NAMALWA (cell line): ENCODE measurements around the gene GULP1.
"Not testable (repeated sequence)": the region's sequence is repeated elsewhere in the genome, so short reads cannot be mapped to it uniquely, and the experiment has no call there.

Experiments used
- DNase-seq: peaks from one replicate; pipeline ENCODE4 v3.0.0-alpha.2; 2015; ENCODE audit warnings: low spot score

GULP1 gene

GRCh38 chr2:188416367-188416766 is 124.7 kb downstream of the GULP1 start:
- DNase-seq, result no peak

GRCh38 chr2:188422726-188423125 is 131.1 kb downstream of the GULP1 start:
- no peak for DNase-seq

DNA sequence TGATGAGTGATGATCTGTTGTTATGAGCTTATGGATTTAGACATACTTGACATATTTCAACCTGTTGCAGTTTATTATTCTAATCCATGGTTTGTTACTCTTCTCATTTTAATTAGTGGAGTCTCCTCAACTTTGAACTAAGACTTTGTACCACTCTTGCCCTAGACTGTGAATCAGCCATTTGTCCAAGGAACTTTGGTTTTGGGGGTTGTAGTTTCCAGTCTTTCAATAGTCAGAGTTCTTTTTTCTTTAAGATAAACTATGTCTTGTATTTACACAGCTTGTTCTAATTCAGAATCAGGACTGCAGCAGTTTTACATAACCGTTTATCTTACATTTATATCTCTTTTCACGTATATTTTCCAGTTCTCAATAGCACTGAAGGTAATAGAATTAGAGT is 133.6 kb downstream of the GULP1 start:
- DNase-seq, result no peak

DNA sequence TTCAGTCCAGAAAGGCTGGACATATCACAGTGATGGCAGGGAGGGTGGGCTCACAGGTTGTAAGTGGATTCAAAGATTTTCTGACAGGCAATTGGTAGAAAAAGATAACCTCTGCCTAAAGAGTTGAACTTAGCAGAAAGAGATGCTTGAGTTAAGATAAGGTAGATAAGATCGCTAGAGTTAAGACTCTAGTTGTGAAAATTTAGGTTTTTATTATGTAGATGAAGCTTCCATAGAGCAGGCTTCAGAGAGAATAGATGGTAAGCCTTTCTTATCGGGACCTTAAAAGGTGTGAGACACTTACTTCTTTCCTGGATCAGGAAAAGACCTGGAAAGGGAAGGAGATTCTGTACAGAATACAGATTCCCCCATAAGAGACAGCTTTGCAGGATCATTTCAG is 134.4 kb downstream of the GULP1 start:
- no peak for DNase-seq

DNA sequence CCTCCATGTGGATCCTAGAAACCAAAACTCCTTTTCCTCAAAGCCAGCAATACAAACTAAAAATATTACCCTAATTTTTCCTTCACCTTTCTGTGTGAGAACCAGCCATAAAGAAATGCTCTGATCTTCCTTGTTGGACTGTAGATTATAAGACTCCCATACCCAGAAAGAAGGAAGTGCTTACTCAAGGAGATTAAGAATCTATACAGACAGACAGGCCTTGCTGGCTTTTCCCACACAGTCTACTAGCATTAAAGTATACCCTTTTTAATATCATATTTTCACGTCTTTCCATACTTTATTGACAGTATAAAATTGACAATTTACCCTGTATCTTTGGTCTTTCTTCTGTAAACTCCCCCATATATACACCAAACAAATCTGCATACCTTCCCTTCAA is 139.0 kb downstream of the GULP1 start:
- DNase-seq, result no peak

GRCh38 chr2:188434018-188434417 is 142.3 kb downstream of the GULP1 start:
- no peak for DNase-seq

DNA sequence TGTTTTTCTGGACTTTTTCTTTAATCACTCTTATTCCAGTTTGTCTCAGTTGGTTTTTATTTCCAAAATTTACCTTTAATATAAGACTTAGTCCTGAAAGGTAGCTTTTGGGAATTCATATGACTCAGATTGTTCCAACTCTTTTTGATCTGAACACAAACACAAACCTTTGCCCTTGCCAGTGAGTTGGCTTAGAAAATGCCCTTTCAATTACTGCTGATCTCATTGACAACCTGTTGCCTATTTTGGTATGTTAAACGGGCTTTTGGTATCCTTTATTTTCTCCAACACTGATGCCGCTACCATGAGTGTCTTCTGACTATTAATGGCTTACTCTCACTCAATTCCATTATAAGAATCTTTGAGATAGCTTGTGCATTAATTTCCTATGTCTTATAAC is 143.4 kb downstream of the GULP1 start:
- no peak for DNase-seq

DNA sequence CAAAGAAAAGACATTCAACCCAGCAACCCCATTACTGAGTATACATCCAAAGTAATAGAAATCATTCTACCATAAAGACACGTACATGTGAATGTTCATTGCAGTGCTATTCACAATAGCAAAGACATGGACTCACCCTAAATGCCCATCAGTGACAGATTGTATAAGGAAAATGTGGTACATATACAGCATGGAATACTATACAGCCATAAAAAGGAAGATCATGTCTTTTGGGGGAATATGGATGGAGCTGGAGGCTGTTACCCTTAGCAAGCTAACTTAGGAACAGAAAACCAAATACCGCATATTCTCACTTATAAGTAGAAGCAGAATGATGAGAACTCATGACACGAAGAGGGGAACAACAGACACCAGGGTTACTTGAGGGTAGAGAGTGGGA is 145.9 kb downstream of the GULP1 start:
- no peak for DNase-seq

DNA sequence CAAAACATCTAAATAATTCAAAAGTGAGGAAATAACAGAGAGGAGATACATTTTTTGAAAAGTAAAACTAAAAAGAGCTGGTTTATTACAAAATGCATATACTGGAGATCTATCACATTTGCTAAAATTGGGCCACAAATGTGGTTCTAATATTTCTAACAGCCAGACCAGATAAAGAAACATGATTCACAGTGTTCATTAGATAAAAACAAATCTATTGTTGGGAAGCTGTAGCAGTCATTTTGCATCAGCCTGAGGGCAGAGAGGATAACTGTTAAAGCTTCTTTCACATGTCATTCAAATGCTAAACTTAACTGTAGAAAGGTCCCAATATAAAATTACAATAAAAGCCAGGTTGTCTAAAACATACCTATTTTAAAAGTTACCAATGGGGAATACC is 148.3 kb downstream of the GULP1 start:
- DNase-seq, result no peak

- DNase-seq, result no peak
Measured at GRCh38 chr2:188440849-188441248, 149.2 kb downstream of the GULP1 start.

- no peak for DNase-seq
Measured at GRCh38 chr2:188441288-188441947, 149.7 kb downstream of the GULP1 start.

DNA sequence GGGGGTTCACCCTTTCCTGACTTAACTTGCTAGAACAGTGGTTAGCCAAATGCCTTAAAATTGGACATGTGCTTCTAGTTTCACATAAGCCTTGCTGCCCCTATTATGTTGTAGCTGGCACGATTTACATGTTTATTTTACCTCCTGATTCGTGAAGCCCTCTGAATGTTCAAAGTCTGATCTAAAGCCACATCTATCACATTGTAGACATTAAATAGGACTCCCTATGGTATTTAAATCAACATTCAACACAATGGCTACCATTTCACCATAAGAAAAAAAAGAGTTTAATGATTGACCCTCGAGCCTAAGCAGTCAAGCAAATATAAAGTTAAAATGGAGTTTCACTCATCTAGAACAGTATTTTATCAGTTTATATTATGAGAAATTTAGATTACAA is 151.5 kb downstream of the GULP1 start:
- DNase-seq, result no peak

GRCh38 chr2:188444106-188444835 is 152.6 kb downstream of the GULP1 start:
- no peak for DNase-seq

- no peak for DNase-seq
Measured at GRCh38 chr2:188449561-188449960, 157.9 kb downstream of the GULP1 start.

DNA sequence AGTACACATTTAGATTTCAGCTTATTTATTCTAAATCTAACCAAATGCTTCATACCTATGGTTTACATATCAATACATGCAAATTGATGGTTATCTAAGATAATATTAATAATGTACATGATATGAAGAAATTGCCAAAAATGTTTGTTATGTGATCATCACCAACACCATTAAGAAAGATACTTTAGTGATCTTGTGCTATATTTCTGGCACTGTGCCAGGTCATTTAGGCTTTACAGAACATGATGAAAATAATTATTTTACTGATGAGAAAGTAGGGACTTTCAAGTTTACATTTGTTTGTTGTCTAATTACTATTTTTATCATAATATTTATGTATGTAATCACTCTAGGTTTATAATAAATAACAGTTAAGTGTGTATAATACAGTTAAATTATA is 158.3 kb downstream of the GULP1 start:
- peak; percentile 4 for DNase-seq

DNA sequence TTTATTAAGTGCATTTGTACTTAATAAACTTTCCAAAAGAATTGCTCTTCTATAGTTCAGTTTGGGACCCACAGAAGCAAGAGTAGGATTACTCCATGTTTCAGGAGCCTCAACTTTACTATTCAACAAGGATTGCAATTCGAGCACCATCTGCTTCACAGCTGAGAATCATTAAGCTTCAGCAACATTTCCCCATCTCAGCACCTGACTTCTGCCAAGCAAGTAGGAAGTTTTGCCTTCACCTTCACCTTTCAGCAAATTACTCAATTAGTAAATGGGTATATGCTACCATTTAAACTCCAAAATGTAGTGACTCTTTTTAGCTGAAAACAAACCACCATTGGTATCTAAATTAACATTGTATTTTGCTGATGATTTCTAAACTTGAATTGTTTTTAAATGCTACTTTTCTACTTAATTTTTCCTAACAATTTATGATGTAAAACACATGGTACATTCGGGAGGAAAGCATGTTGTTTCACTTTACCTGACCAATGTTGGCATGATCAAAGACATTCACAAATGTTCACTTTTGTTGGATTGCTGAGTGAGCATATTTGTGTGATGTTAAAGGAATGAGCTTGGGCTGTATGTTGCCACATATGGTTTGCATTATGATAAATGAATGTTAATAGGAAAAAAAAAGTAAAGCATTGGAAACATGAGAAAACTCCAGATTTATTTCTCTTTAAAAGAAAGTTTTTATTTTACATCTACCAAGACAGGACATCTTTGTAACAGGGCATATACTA is 159.2 kb downstream of the GULP1 start:
- no peak for DNase-seq

DNA sequence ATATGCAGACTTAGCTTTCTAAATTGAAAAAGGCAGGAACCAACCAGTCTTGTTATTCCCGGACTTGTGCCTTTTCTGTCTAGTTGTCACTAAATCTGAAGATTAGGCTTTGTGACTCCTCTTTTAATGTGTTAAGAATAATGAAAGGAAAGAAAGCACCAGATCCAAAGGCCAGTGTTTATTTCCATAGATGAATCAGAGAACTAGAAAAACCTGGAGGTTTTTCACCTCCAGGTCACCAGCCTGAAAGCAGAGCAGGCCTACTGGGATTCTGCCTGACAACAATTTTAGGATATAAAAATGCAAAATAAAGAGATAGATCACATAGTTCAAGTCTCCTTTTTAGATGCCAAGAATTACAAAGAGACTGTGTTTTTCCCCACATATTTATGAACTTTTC is 160.4 kb downstream of the GULP1 start:
- no peak for DNase-seq

GRCh38 chr2:188456114-188456909 is 164.6 kb downstream of the GULP1 start:
- DNase-seq, result peak; percentile 29

DNA sequence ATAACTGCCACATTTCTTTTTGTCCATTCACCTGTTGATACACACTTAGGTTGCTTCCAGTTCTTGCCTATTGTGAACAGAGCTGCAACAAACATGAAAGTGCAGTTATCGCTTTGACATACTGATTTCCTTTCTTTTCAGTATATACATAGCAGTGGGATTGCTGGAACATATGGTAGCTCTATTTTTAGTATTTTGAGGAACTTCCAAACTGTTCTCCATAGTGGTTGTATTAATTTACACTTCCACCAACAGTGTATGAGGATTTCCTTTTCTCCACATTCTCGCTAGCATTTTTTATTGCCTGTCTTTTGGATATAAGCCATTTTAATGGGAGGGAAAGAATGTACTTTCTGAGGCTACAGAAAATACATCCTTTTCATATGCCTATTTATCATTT is 167.4 kb downstream of the GULP1 start:
- DNase-seq, result no peak

- DNase-seq, result not testable (repeated sequence)
Measured at GRCh38 chr2:188466078-188466477, 174.4 kb downstream of the GULP1 start.

DNA sequence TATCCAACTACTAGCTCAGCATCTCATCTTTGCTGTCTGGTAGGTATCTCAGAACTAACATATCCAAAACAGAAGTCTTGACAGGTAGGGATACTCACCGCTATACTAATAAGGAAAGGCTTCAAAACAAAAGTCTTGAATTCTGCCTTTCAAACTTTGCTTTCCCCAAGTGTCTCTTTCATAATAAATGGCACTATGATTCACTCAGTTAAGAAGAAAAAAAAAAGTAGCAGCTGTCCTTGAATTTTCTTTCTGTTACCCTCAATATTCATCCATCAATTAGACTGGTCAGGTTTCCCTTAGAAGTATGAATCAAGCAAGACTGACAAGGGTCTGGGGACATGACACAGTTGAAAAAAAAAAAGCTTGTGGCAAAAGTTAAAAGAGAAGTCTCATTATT is 175.1 kb downstream of the GULP1 start:
- no peak for DNase-seq

GRCh38 chr2:188471166-188471565 is 179.5 kb downstream of the GULP1 start:
- no peak for DNase-seq
